Measurements from ENCODE around the gene CPB1.

- no peak for TF ChIP-seq CTCF (tag by site-specific recombination; IDR thresholded peaks at IDR 0.05)
- TF ChIP-seq OSR2 (tag by site-specific recombination; IDR thresholded peaks at IDR 0.05) = no peak
- TF ChIP-seq, protein P1, sequence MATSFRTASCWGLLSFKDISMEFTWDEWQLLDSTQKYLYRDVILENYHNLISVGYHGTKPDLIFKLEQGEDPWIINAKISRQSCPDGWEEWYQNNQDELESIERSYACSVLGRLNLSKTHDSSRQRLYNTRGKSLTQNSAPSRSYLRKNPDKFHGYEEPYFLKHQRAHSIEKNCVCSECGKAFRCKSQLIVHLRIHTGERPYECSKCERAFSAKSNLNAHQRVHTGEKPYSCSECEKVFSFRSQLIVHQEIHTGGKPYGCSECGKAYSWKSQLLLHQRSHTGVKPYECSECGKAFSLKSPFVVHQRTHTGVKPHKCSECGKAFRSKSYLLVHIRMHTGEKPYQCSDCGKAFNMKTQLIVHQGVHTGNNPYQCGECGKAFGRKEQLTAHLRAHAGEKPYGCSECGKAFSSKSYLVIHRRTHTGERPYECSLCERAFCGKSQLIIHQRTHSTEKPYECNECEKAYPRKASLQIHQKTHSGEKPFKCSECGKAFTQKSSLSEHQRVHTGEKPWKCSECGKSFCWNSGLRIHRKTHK (tag by site-specific recombination; IDR thresholded peaks at IDR 0.05) = no peak
- TF ChIP-seq ZNF274 (IDR thresholded peaks at IDR 0.05; ENCODE audit: low read length) = no peak
- no peak for TF ChIP-seq ZNF274 (tag by site-specific recombination; IDR thresholded peaks at IDR 0.05; ENCODE audit: borderline replicate concordance)
- TF ChIP-seq TRIM28 (IDR thresholded peaks at IDR 0.05; ENCODE audit: borderline replicate concordance, low read length) = no peak
- no peak for TF ChIP-seq YY1 (tag by site-specific recombination; IDR thresholded peaks at IDR 0.05)
Observed at GRCh38 chr3:148820361-148821245, 7.0 kb upstream of the CPB1 start.
